ENCODE measurements around the gene NME3.

DNA sequence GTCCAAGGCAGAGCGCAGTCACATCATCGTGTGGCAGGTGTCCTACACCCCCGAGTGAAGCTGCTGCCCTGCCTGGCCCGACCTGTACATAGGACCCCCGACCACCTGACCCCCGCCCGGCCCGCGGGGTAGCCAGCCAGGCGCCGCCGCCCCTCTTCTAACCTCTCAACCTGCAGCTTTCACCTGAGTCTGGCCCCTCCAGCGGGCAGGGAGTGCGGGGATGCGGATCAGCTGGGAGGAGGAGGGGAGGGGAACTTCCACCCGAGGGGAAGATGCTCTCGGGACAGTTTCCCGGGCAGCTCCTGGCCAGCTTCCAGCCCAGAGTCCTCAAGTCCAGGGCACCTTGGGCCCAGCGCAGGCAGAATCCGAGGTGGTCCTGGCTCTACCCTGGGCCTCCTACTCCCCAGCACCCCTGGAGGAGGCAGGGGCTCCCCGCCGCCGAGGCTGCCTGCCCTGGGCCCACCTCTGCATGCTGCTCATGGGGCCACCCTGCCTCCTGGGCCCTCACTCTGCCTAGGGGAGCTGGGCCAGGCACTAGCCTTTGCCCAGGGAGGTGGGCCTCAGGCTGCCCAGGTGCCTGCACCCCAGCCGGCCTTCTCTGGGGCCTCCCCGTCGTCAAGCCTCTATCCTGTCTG lies 2.5 kb downstream of the NME3 start:
- TF ChIP-seq, protein P1, sequence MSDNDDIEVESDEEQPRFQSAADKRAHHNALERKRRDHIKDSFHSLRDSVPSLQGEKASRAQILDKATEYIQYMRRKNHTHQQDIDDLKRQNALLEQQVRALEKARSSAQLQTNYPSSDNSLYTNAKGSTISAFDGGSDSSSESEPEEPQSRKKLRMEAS (IDR thresholded peaks at IDR 0.05): no peak
- TF ChIP-seq, protein P2, sequence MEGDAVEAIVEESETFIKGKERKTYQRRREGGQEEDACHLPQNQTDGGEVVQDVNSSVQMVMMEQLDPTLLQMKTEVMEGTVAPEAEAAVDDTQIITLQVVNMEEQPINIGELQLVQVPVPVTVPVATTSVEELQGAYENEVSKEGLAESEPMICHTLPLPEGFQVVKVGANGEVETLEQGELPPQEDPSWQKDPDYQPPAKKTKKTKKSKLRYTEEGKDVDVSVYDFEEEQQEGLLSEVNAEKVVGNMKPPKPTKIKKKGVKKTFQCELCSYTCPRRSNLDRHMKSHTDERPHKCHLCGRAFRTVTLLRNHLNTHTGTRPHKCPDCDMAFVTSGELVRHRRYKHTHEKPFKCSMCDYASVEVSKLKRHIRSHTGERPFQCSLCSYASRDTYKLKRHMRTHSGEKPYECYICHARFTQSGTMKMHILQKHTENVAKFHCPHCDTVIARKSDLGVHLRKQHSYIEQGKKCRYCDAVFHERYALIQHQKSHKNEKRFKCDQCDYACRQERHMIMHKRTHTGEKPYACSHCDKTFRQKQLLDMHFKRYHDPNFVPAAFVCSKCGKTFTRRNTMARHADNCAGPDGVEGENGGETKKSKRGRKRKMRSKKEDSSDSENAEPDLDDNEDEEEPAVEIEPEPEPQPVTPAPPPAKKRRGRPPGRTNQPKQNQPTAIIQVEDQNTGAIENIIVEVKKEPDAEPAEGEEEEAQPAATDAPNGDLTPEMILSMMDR (IDR thresholded peaks at IDR 0.05 in 2 of 3, conservative IDR thresholded peaks at IDR 0.05 in 1 of 3; ENCODE audit: borderline replicate concordance in 1 of 3, insufficient read depth in 1 of 3, low read depth in 2 of 3, low read length in 2 of 3): no peak
- TF ChIP-seq POLR2AphosphoS5 (IDR thresholded peaks at IDR 0.05; ENCODE audit: low read depth, low read length) (no peak), ZNF274 (IDR thresholded peaks at IDR 0.05; ENCODE audit: low read depth, low read length) (no peak), POLR2A (IDR thresholded peaks at IDR 0.05; ENCODE audit: borderline replicate concordance, extremely low read depth, insufficient read depth, insufficient read length) (no peak), EZH2phosphoT487 (IDR thresholded peaks at IDR 0.05; ENCODE audit: borderline replicate concordance) (no peak)
- TF ChIP-seq, protein P3, sequence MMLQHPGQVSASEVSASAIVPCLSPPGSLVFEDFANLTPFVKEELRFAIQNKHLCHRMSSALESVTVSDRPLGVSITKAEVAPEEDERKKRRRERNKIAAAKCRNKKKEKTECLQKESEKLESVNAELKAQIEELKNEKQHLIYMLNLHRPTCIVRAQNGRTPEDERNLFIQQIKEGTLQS (IDR thresholded peaks at IDR 0.05): no peak
